HEK293T (cell line): ENCODE results near the gene UBA5.

Experiments used
- ELF4 ChIP-seq: fragments of 450-650 bp; IDR thresholded peaks from 2 replicates; pipeline ENCODE4 v1.6.1; 2017; ENCODE audit warnings: antibody characterized with exemption
- FOXK2 ChIP-seq: fragments of 450-650 bp; IDR thresholded peaks from 2 replicates; pipeline ENCODE4 v1.6.1; 2016; ENCODE audit warnings: mild to moderate bottlenecking
- FOXM1 ChIP-seq: fragments of 450-650 bp; IDR thresholded peaks from 2 replicates; pipeline ENCODE4 v1.6.1; 2017; ENCODE audit warnings: mild to moderate bottlenecking, borderline replicate concordance
- SP1 ChIP-seq: fragments of 450-650 bp; IDR thresholded peaks from 2 replicates; pipeline ENCODE4 v1.6.1; 2017
- SUZ12 ChIP-seq: fragments of 450-650 bp; IDR thresholded peaks from 2 replicates; pipeline ENCODE4 v1.6.1; 2016; ENCODE audit warnings: mild to moderate bottlenecking
- TARDBP ChIP-seq: fragments of 450-650 bp; IDR thresholded peaks from 2 replicates; pipeline ENCODE4 v1.6.1; 2016

- TF ChIP-seq FOXM1 = no peak
- TF ChIP-seq FOXK2 = no peak
- no peak for TF ChIP-seq ELF4
- TF ChIP-seq SUZ12 = no peak
- no peak for TF ChIP-seq SP1
- no peak for TF ChIP-seq TARDBP
Observed at GRCh38 chr3:132625613-132626012, 34.5 kb upstream of the UBA5 start.
